ENCODE measurements around the gene DELE1. TPM values are rescaled to one million over a fixed set of nuclear protein-coding genes. Genes with fewer than 3 reads are reported as not detected.

The DELE1 gene
- total RNA-seq, 4 donors from 2014 or later, result 42.5 to 99.6 (median 59.9) TPM

- no peak overlapping the region for H3K27ac ChIP-seq
- WGBS, result 35% methylated on average over 5 of the region's 6 CpGs
- no peak for DNase-seq (ENCODE audit: low spot score in 2 of 2)
- TF ChIP-seq EP300 (IDR thresholded peaks at IDR 0.05), result no peak
- no peak for TF ChIP-seq POLR2AphosphoS5 (IDR thresholded peaks at IDR 0.05)
- TF ChIP-seq POLR2A (IDR thresholded peaks at IDR 0.05), result no peak
- no peak for TF ChIP-seq CTCF (IDR thresholded peaks at IDR 0.05)
- H3K27me3 ChIP-seq, result no peaks in the 10 kb centered on the region
- no peak overlapping the region for H3K4me3 ChIP-seq
- peaks cover 47% of the 10 kb centered on the region for H3K4me1 ChIP-seq
- peaks cover 48% of the 10 kb centered on the region for H3K36me3 ChIP-seq
- no peaks in the 10 kb centered on the region for H3K9me3 ChIP-seq
These were observed 17.1 kb downstream of the DELE1 start for GRCh38 chr5:141940695-141941271.

- no peak for DNase-seq (ENCODE audit: low spot score in 2 of 2)
- no peaks in the 10 kb centered on the region for H3K9me3 ChIP-seq
- H3K4me1 ChIP-seq, result peaks cover 53% of the 10 kb centered on the region
- H3K4me3 ChIP-seq, result no peak overlapping the region
- H3K36me3 ChIP-seq, result peaks cover 42% of the 10 kb centered on the region
- no peak overlapping the region for H3K27ac ChIP-seq
- H3K27me3 ChIP-seq, result no peaks in the 10 kb centered on the region
- WGBS, result 35% methylated on average over 4 of the region's 6 CpGs
- TF ChIP-seq CTCF (IDR thresholded peaks at IDR 0.05) (no peak), EP300 (IDR thresholded peaks at IDR 0.05) (no peak), POLR2AphosphoS5 (IDR thresholded peaks at IDR 0.05) (no peak), POLR2A (IDR thresholded peaks at IDR 0.05) (no peak)
These were observed 17.6 kb downstream of the DELE1 start for GRCh38 chr5:141941307-141941706.

GRCh38 chr5:141941779-141942178, 18.1 kb downstream of the DELE1 start:
- Histone ChIP-seq H3K27me3 (no peaks in the 10 kb centered on the region), H3K4me3 (no peak overlapping the region), H3K27ac (no peak overlapping the region), H3K36me3 (peaks cover 38% of the 10 kb centered on the region), H3K9me3 (no peaks in the 10 kb centered on the region), H3K4me1 (peaks cover 55% of the 10 kb centered on the region)
- no peak for DNase-seq (ENCODE audit: low spot score in 2 of 2)
- TF ChIP-seq EP300 (IDR thresholded peaks at IDR 0.05) (no peak), POLR2AphosphoS5 (IDR thresholded peaks at IDR 0.05) (no peak), CTCF (IDR thresholded peaks at IDR 0.05) (no peak), POLR2A (IDR thresholded peaks at IDR 0.05) (no peak)
- WGBS, result 71% methylated on average over 6 of the region's 6 CpGs

DNA sequence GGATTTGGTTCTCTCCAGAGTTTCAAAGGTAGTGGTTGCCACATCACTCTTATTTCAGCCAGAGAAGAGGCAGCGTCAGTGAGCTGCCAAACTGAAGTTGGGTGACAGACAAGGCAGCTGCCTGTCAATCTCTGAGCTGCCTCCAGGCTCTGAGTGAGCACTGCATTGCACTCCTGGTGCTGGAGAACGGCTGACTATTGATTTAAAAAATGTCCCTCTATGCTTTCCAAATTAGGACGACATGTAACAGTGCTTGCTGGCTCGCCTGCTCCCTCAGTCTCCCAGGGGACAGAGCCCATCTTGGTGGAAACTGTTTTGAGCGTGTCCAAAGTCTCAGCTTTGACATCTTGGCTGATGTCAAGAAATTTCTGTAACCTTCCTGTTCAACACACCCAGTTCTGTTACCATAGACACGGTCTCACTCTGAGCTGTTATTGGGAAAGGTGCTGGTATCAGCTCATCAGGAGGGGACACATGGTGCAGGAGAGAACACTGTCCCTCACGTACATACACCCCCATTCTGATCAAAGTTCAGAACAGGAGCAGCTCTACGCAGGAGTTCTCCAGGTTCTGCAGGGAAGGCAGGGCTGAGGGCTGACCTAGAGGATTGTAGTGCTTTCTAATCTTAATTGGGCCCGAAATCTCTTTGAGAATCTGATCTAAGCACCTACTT, 18.6 kb downstream of the DELE1 start:
- TF ChIP-seq EP300 (IDR thresholded peaks at IDR 0.05) (no peak), POLR2AphosphoS5 (IDR thresholded peaks at IDR 0.05) (no peak), POLR2A (IDR thresholded peaks at IDR 0.05) (no peak), CTCF (IDR thresholded peaks at IDR 0.05) (no peak)
- DNase-seq (ENCODE audit: low spot score in 2 of 2), result no peak
- Histone ChIP-seq H3K9me3 (no peaks in the 10 kb centered on the region), H3K4me1 (peaks cover 55% of the 10 kb centered on the region), H3K27me3 (no peaks in the 10 kb centered on the region), H3K36me3 (peaks cover 32% of the 10 kb centered on the region), H3K4me3 (no peak overlapping the region), H3K27ac (no peak overlapping the region)
- WGBS, result 52% methylated on average over 9 of the region's 9 CpGs

GRCh38 chr5:141944076-141944475, 20.4 kb downstream of the DELE1 start:
- no peak for DNase-seq (ENCODE audit: low spot score in 2 of 2)
- H3K4me3 ChIP-seq, result no peak overlapping the region
- peaks cover 55% of the 10 kb centered on the region for H3K4me1 ChIP-seq
- H3K27me3 ChIP-seq, result no peaks in the 10 kb centered on the region
- H3K27ac ChIP-seq, result no peak overlapping the region
- no peaks in the 10 kb centered on the region for H3K9me3 ChIP-seq
- H3K36me3 ChIP-seq, result peaks cover 15% of the 10 kb centered on the region
- TF ChIP-seq CTCF (IDR thresholded peaks at IDR 0.05) (no peak), POLR2A (IDR thresholded peaks at IDR 0.05) (no peak), EP300 (IDR thresholded peaks at IDR 0.05) (no peak), POLR2AphosphoS5 (IDR thresholded peaks at IDR 0.05) (no peak)
- 50% methylated on average over 9 of the region's 9 CpGs for WGBS

Data from suprapubic skin (tissue), 4 donors.